Neural cell (in vitro differentiated cells): ENCODE measurements around the gene ARHGEF10L. TPM values are rescaled to one million over a fixed set of nuclear protein-coding genes. Genes with fewer than 3 reads are reported as not detected.

Source experiments
- H2AFZ ChIP-seq: fragments of 200-600, 300-800 bp; sonication (generic), shearing (Covaris generic); 2 replicates; pipeline ENCODE4 v1.6.0; 2014; ENCODE audit warnings: low read depth, mild to moderate bottlenecking, antibody characterized with exemption, low read length, moderate library complexity
- H3F3A ChIP-seq: fragments of 200-600 bp; shearing (Covaris generic); 2 replicates; pipeline ENCODE4 v1.6.1; 2016; ENCODE audit warnings: mild to moderate bottlenecking, moderate library complexity, mixed read lengths, antibody characterized with exemption, low read length; ENCODE audit not compliant: insufficient read depth, poor library complexity, severe bottlenecking
- H3K27ac ChIP-seq: fragments of 200-600, 300-800 bp; sonication (generic), shearing (Covaris generic); 2 replicates; pipeline ENCODE4 v1.5.1; 2014; ENCODE audit warnings: mild to moderate bottlenecking, low read length, moderate library complexity
- H3K27me3 ChIP-seq: fragments of 300-800, 200-600 bp; sonication (generic), shearing (Covaris generic); 2 replicates; pipeline ENCODE4 v1.6.0; 2014; ENCODE audit warnings: mild to moderate bottlenecking, low read depth, low read length, moderate library complexity; ENCODE audit not compliant: insufficient read depth
- H3K36me3 ChIP-seq: fragments of 300-800, 200-600 bp; sonication (generic), shearing (Covaris generic); 2 replicates; pipeline ENCODE4 v1.5.1; 2014; ENCODE audit warnings: mild to moderate bottlenecking, antibody characterized with exemption, low read length, moderate library complexity; ENCODE audit not compliant: insufficient read depth
- H3K4me2 ChIP-seq: fragments of 300-800, 200-600 bp; sonication (generic), shearing (Covaris generic); 2 replicates; pipeline ENCODE4 v1.6.0; 2014; ENCODE audit warnings: mild to moderate bottlenecking, low read length
- H3K4me3 ChIP-seq: fragments of 300-800, 200-600 bp; sonication (generic), shearing (Covaris generic); 2 replicates; pipeline ENCODE4 v1.5.1; 2014; ENCODE audit warnings: mild to moderate bottlenecking, low read length, moderate library complexity
- H3K79me2 ChIP-seq: fragments of 200-600 bp; shearing (Covaris generic); replicated peaks from 2 replicates; pipeline ENCODE4 v1.6.0; 2014; ENCODE audit warnings: mild to moderate bottlenecking, low read length, moderate library complexity; ENCODE audit not compliant: insufficient read depth
- H3K9ac ChIP-seq: fragments of 300-800, 200-600 bp; sonication (generic), shearing (Covaris generic); 2 replicates; pipeline ENCODE4 v1.6.1; 2016; ENCODE audit warnings: mild to moderate bottlenecking, low read length, mixed read lengths
- H3K9me2 ChIP-seq: fragments of 200-600 bp; shearing (Covaris generic); 2 replicates; pipeline ENCODE4 v1.6.1; 2016; ENCODE audit warnings: mild to moderate bottlenecking, low read length, mixed read lengths; ENCODE audit not compliant: insufficient read depth
- H3K9me3 ChIP-seq: fragments of 200-600, 300-800 bp; sonication (generic), shearing (Covaris generic); 2 replicates; pipeline ENCODE4 v1.6.1; 2016; ENCODE audit warnings: mild to moderate bottlenecking, mixed run types, low read length, moderate library complexity, mixed read lengths
- H4K20me1 ChIP-seq: fragments of 200-600 bp; shearing (Covaris generic); 2 replicates; pipeline ENCODE4 v1.6.1; 2016; ENCODE audit warnings: mild to moderate bottlenecking, mixed run types; ENCODE audit not compliant: insufficient read depth
- CTCF ChIP-seq: fragments of 450-650 bp; IDR thresholded peaks from 2 replicates; pipeline ENCODE4 v1.5.1; 2014; ENCODE audit warnings: antibody characterized with exemption, mild to moderate bottlenecking, moderate library complexity; ENCODE audit not compliant: poor library complexity, severe bottlenecking
- EP300 ChIP-seq: fragments of 450-650 bp; conservative IDR thresholded peaks from 2 replicates; pipeline ENCODE4 v1.6.1; 2014; ENCODE audit warnings: antibody characterized with exemption, mild to moderate bottlenecking, moderate library complexity; ENCODE audit not compliant: poor library complexity, severe bottlenecking
- EZH2 ChIP-seq: fragments of 200-600, 300-800 bp; shearing (Covaris generic), sonication (generic); IDR thresholded peaks from 2 replicates; pipeline ENCODE4 v1.6.1; 2014; ENCODE audit warnings: antibody characterized with exemption, low read length, borderline replicate concordance, mild to moderate bottlenecking; ENCODE audit not compliant: insufficient read depth, poor library complexity, severe bottlenecking
- MXI1 ChIP-seq: fragments of 450-650 bp; conservative IDR thresholded peaks from 2 replicates; pipeline ENCODE4 v1.6.1; 2014; ENCODE audit warnings: antibody characterized with exemption, mild to moderate bottlenecking; ENCODE audit not compliant: poor library complexity, severe bottlenecking
- POLR2AphosphoS5 ChIP-seq: IDR thresholded peaks from 2 replicates; pipeline ENCODE4 v1.6.1; 2012
- RAD21 ChIP-seq: fragments of 450-650 bp; conservative IDR thresholded peaks from 2 replicates; pipeline ENCODE4 v1.6.1; 2014; ENCODE audit warnings: antibody characterized with exemption, mild to moderate bottlenecking, moderate library complexity
- SMC3 ChIP-seq: fragments of 450-650 bp; conservative IDR thresholded peaks from 2 replicates; pipeline ENCODE4 v1.6.1; 2014; ENCODE audit warnings: antibody characterized with exemption, mild to moderate bottlenecking, moderate library complexity; ENCODE audit not compliant: poor library complexity
- TAF1 ChIP-seq: IDR thresholded peaks from 2 replicates; pipeline ENCODE4 v1.6.1; 2012; ENCODE audit warnings: low read depth
- polyA plus RNA-seq: library from polyadenylated mRNA; depleted of rRNA; stranded (reverse); fragments of >200 nt; gene quantifications from 2 replicates; pipeline ENCODE4 v1.2.3, GENCODE V29; 2014
- TF ChIP-seq, protein P1 (sequence below): IDR thresholded peaks from 2 replicates; pipeline ENCODE4 v1.6.1; 2012; ENCODE audit warnings: borderline replicate concordance

Gene ARHGEF10L
- polyA plus RNA-seq, 1 donor from 2014 or later: 123 TPM

GRCh38 chr1:17566892-17567291 is 27.4 kb downstream of the ARHGEF10L start:
- no peaks in the 10 kb centered on the region for H3F3A ChIP-seq
- H2AFZ ChIP-seq: no peak overlapping the region
- H4K20me1 ChIP-seq: peaks cover 5% of the 10 kb centered on the region
- TF ChIP-seq CTCF (no peak), EP300 (no peak), MXI1 (no peak), TAF1 (no peak), POLR2AphosphoS5 (no peak)
- H3K27me3 ChIP-seq: no peaks in the 10 kb centered on the region
- H3K79me2 ChIP-seq: peaks cover 44% of the 10 kb centered on the region
- H3K9ac ChIP-seq: no peak overlapping the region
- no peak overlapping the region for H3K4me3 ChIP-seq
- no peak overlapping the region for H3K4me2 ChIP-seq
- H3K9me3 ChIP-seq: no peaks in the 10 kb centered on the region
- H3K9me2 ChIP-seq: no peaks in the 10 kb centered on the region
- H3K27ac ChIP-seq: no peak overlapping the region
- no peaks in the 10 kb centered on the region for H3K36me3 ChIP-seq

DNA sequence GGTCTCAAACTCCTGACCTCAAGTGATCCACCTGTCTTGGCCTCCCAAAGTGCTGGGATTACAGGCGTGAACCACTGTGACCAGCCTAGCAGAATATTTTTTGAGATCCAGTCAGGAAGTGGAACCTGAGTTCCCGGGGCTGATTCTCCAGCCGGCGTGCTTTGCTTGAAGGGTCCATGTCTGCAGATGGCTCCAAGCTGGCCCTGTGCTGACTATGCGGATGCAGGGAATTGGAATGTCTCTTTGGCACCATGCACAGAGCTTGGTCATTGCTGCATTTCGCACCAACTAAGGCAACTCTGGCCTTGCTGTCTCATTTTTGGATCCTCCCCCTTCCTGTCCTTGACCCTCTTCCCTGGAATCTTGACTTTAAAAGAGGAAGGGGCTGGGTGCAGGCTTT is 28.1 kb downstream of the ARHGEF10L start:
- H3K4me2 ChIP-seq: no peak overlapping the region

More for the DNA sequence above, 28.1 kb downstream of the ARHGEF10L start:
- H3K4me3 ChIP-seq: no peak overlapping the region
- H3K9ac ChIP-seq: no peak overlapping the region
- no peak for TF ChIP-seq EZH2
- TF ChIP-seq, protein P1, sequence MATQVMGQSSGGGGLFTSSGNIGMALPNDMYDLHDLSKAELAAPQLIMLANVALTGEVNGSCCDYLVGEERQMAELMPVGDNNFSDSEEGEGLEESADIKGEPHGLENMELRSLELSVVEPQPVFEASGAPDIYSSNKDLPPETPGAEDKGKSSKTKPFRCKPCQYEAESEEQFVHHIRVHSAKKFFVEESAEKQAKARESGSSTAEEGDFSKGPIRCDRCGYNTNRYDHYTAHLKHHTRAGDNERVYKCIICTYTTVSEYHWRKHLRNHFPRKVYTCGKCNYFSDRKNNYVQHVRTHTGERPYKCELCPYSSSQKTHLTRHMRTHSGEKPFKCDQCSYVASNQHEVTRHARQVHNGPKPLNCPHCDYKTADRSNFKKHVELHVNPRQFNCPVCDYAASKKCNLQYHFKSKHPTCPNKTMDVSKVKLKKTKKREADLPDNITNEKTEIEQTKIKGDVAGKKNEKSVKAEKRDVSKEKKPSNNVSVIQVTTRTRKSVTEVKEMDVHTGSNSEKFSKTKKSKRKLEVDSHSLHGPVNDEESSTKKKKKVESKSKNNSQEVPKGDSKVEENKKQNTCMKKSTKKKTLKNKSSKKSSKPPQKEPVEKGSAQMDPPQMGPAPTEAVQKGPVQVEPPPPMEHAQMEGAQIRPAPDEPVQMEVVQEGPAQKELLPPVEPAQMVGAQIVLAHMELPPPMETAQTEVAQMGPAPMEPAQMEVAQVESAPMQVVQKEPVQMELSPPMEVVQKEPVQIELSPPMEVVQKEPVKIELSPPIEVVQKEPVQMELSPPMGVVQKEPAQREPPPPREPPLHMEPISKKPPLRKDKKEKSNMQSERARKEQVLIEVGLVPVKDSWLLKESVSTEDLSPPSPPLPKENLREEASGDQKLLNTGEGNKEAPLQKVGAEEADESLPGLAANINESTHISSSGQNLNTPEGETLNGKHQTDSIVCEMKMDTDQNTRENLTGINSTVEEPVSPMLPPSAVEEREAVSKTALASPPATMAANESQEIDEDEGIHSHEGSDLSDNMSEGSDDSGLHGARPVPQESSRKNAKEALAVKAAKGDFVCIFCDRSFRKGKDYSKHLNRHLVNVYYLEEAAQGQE: no peak
- no peak for TF ChIP-seq POLR2AphosphoS5
- no peak for TF ChIP-seq EP300
- TF ChIP-seq CTCF: no peak
- no peak for TF ChIP-seq TAF1
- TF ChIP-seq SMC3: no peak
- TF ChIP-seq RAD21: no peak
- no peak overlapping the region for H2AFZ ChIP-seq
- H4K20me1 ChIP-seq: peaks cover 5% of the 10 kb centered on the region
- peaks cover 44% of the 10 kb centered on the region for H3K79me2 ChIP-seq
- no peaks in the 10 kb centered on the region for H3F3A ChIP-seq
- no peaks in the 10 kb centered on the region for H3K9me3 ChIP-seq
- no peaks in the 10 kb centered on the region for H3K9me2 ChIP-seq
- no peaks in the 10 kb centered on the region for H3K36me3 ChIP-seq
- no peaks in the 10 kb centered on the region for H3K27me3 ChIP-seq
- no peak overlapping the region for H3K27ac ChIP-seq
